ENCODE measurements around the gene SLC18A2.

SLC18A2 gene

DNA sequence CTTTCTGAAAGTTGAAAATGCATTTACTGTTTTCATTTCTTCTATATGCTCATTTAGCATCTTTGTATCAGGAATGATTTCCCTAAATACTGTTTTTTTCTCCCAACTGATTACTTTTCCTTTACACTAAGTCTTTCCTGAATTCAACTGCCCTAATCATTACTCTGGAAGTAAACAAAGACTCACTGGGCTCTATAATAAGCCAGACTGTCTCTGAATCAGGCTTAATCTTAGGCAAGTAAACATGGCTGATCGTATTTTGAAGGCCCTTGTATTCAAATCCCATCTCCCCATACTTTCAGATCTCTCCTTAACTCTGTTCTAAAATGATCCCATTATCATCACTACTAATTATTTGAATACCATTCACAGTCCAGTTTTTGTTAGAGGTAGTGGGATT is 72.7 kb downstream of the SLC18A2 start:
- no peak for DNase-seq (ENCODE audit: low spot score)

GRCh38 chr10:117316701-117317100 is 75.8 kb downstream of the SLC18A2 start:
- no peak for DNase-seq (ENCODE audit: low spot score)

DNA sequence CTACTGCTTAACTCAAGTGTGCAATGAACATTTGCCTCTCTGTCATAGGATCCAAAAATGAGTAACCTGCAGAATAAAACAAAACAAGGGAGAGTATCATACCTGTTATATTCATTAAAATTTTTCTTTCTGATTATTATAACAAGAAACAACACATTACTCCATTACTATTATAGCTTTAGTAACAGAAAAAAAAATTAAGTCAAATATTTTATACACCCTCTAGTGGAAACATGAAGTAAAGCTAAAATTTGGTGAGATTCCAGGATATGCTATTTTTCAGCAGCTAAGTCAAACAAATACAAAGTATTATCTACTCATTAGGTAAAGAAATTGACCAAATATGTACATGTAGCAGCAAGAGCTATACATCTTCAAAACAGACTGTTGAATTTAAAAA is 78.0 kb downstream of the SLC18A2 start:
- DNase-seq (ENCODE audit: low spot score), result no peak

- peak; percentile 35 for DNase-seq (ENCODE audit: low spot score)
Measured at GRCh38 chr10:117320050-117320665, 79.2 kb downstream of the SLC18A2 start.

DNA sequence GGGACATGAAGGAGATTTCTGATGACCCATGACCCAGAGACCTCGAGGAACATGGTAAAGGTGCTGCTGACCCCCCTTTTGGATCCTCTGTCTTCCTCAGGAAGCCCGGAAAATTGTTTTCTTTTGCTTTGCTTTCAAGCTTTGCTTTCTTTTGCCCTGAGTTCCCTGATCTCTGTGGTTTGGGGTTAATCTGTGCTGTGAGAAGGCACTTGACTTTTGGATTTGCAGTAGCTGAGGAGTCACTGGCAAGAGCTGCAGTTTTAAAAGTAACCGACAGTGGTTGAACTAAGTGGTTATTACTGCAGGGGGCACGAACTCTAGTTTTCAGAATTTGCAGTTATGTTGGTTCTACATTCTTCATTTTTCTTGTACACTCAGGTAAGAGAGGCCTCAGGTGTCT is 81.3 kb downstream of the SLC18A2 start:
- DNase-seq (ENCODE audit: low spot score), result peak; percentile 26

GRCh38 chr10:117324367-117324766 is 83.5 kb downstream of the SLC18A2 start:
- DNase-seq (ENCODE audit: low spot score), result no peak

GRCh38 chr10:117327262-117327661 is 86.3 kb downstream of the SLC18A2 start:
- no peak for DNase-seq (ENCODE audit: low spot score)
